Ovary (tissue), 3 donors: ENCODE measurements around the gene ZNF225.

Experiments used
- CTCF ChIP-seq, 3 donors: fragments of 450-650 bp in 2 of 3; fragments of 200-600 bp in 1 of 3; IDR thresholded peaks; one replicate each; pipeline versions ENCODE4 v1.5.1 to v1.8.0; 2016 to 2022; ENCODE audit warnings: antibody characterized with exemption in 3 of 3, mild to moderate bottlenecking in 1 of 3
- EP300 ChIP-seq: sonication (generic); formaldehyde crosslinking; IDR thresholded peaks from one replicate; pipeline ENCODE4 v1.6.1; 2017; ENCODE audit warnings: antibody characterized with exemption
- POLR2A ChIP-seq: fragments of 450-650 bp; IDR thresholded peaks from one replicate; pipeline ENCODE4 v1.6.1; 2017; ENCODE audit warnings: antibody characterized with exemption, mild to moderate bottlenecking, moderate library complexity
- donor health status: DM: no; HTN: no; CAD: no.

GRCh38 chr19:44163789-44164188, 50.6 kb downstream of the ZNF225 start:
- TF ChIP-seq CTCF (IDR thresholded peaks at IDR 0.05): no peak
- no peak for TF ChIP-seq POLR2A
- no peak for TF ChIP-seq EP300
